Effector memory CD4-positive, alpha-beta T cell (primary cell): ENCODE data around the gene TUNAR.

Experiments used
- DNase-seq, 3 donors: peaks; one replicate each; pipeline ENCODE4 v3.0.0-alpha.2; 2020
- H3K27ac ChIP-seq: 2 replicates; pipeline ENCODE4 v1.7.0; 2013; ENCODE audit warnings: mild to moderate bottlenecking, low read length, moderate library complexity; ENCODE audit not compliant: insufficient read depth, poor library complexity, severe bottlenecking
- H3K27me3 ChIP-seq: replicated peaks from 2 replicates; pipeline ENCODE4 v1.7.0; 2013; ENCODE audit warnings: mild to moderate bottlenecking, low read length; ENCODE audit not compliant: insufficient read depth, control insufficient read depth, poor library complexity, severe bottlenecking
- H3K36me3 ChIP-seq: 2 replicates; pipeline ENCODE4 v1.7.0; 2013; ENCODE audit warnings: mild to moderate bottlenecking, low read length, moderate library complexity; ENCODE audit not compliant: control insufficient read depth, insufficient read depth
- H3K4me1 ChIP-seq: 2 replicates; pipeline ENCODE4 v1.7.0; 2013; ENCODE audit warnings: low read length, mild to moderate bottlenecking; ENCODE audit not compliant: control insufficient read depth, insufficient read depth, poor library complexity, severe bottlenecking
- H3K4me3 ChIP-seq: 2 replicates; pipeline ENCODE4 v1.7.0; 2013; ENCODE audit warnings: low read length, low read depth, mild to moderate bottlenecking; ENCODE audit not compliant: insufficient read depth, poor library complexity, severe bottlenecking
- H3K9me3 ChIP-seq: 2 replicates; pipeline ENCODE4 v1.7.0; 2013; ENCODE audit warnings: mild to moderate bottlenecking, low read length, moderate library complexity; ENCODE audit not compliant: control insufficient read depth

Gene TUNAR

DNA sequence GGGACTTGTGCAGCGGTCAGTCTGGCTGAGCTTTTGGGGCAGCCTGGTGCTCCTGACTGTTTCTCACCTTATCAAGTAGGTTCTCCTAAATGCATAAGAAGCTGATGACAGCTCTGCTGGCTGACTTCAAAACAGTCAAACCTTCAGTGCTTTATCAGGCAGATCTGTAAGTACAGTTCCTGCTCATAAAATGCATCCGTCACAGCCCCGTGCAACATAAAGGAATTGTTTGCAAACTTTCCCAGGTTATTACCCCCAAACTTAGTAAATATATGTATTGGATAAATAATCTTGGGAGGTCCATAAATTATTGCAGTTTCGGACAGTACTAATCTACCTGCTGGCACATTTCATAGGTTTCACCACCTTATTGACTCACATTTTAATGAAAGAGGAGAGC is 10.7 kb downstream of the TUNAR start:
- no peak for DNase-seq
- H3K4me3 ChIP-seq, result no peak overlapping the region
- no peaks in the 10 kb centered on the region for H3K27me3 ChIP-seq
- no peaks in the 10 kb centered on the region for H3K36me3 ChIP-seq
- H3K9me3 ChIP-seq, result no peaks in the 10 kb centered on the region
- no peaks in the 10 kb centered on the region for H3K4me1 ChIP-seq
- H3K27ac ChIP-seq, result no peak overlapping the region

DNA sequence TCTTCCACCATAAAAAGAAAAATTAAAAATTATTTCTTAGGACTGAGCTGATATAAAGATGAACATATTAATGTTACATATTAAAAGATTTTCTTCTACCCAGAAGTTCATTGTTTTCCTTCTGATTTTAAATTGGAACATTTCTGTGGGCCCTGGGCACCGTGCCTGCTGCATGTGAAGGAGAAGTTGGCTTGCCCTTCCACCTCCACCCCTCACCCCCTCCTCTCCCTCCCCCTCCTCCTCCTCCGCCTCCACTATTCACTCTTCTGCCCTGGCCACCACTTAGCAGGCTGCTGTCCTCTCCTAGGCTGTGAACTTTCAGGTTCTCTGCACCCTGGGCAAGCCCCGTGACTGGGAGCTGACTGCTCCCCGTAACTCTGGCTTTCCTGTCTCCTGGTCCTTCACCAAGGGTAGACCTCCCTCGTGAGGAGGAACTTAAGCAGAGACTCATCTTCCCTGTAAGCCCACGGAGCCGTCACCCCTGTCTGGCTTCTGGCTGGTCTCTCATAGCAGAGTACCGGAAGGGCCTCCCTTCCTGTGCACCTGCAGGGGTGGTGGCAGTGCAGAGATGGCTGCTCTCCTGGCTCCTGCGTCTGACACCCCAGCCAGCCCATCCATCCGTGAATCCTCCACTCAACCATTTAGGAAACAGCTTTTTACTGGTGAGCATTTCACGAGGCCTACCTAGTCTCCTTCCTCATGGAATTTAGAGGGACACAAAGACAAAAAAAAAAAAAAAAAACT is 12.8 kb downstream of the TUNAR start:
- Histone ChIP-seq H3K27ac (no peak overlapping the region), H3K4me3 (no peak overlapping the region), H3K36me3 (no peaks in the 10 kb centered on the region), H3K9me3 (no peaks in the 10 kb centered on the region), H3K27me3 (no peaks in the 10 kb centered on the region), H3K4me1 (no peaks in the 10 kb centered on the region)
- no peak for DNase-seq

DNA sequence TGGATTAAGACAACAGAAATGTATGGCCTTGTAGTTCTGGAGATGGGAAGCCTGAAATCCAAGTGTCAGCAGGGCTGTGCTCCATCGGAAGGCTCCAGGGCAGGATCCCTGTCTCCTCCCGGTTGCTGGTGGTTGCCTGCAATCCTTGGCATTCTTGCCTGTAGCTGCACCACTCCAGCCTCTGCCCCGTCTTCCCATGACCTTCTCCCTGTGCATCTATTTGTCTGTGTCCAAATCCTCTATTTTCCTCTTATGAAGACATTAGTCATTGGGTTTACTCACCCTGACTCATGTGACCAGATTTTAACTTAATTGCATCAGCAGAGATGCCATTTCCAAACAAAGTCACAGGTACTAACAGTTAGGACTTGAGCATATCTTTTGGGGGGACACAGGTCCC is 15.1 kb downstream of the TUNAR start:
- DNase-seq, result no peak
- H3K4me1 ChIP-seq, result no peaks in the 10 kb centered on the region
- no peak overlapping the region for H3K27ac ChIP-seq
- H3K27me3 ChIP-seq, result peaks cover 2% of the 10 kb centered on the region
- H3K4me3 ChIP-seq, result no peak overlapping the region
- H3K36me3 ChIP-seq, result no peaks in the 10 kb centered on the region
- H3K9me3 ChIP-seq, result no peaks in the 10 kb centered on the region

DNA sequence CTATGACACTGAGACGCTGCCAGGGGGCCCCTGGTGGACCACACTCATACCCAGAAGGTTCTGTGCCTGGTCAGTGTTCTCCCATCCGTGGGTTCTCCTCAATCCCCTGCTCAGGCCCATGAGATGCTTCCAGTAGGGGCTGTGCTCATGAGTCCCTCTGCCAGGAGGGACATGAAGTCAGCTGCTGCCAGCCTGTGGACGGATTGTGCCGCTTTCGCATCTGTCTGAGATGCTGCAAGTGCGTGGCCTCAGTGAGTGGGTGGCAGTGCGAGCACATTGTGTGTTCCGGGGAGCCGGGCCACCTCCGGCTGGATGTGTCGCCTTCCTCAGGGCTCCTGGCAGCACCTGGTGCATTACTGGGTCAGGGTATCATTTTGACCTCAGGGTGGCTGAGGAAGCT is 15.5 kb downstream of the TUNAR start:
- no peak overlapping the region for H3K27ac ChIP-seq
- no peak overlapping the region for H3K4me3 ChIP-seq
- no peak for DNase-seq
- H3K9me3 ChIP-seq, result no peaks in the 10 kb centered on the region
- H3K36me3 ChIP-seq, result no peaks in the 10 kb centered on the region
- peaks cover 2% of the 10 kb centered on the region for H3K27me3 ChIP-seq
- no peaks in the 10 kb centered on the region for H3K4me1 ChIP-seq

DNA sequence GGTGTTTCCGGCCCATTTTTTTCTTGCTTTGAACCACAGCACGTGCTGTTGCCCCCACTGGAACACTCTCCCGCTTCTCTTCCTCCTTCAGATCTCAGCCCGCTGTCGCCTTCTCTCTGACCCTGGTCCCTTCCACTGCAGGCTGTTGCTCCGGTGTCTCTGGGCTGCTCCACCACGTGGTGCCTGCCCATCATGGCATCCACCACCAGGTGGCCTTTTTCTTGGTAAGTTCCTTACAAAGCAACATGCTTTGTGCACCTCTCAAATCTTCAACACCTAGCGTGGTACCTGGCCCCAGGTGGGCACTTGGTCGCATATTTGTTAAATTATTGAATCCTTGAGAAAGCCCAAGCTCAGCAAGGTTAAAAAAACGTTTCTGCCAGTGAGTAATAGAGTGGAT is 19.1 kb downstream of the TUNAR start:
- no peak overlapping the region for H3K4me3 ChIP-seq
- no peak for DNase-seq

DNA sequence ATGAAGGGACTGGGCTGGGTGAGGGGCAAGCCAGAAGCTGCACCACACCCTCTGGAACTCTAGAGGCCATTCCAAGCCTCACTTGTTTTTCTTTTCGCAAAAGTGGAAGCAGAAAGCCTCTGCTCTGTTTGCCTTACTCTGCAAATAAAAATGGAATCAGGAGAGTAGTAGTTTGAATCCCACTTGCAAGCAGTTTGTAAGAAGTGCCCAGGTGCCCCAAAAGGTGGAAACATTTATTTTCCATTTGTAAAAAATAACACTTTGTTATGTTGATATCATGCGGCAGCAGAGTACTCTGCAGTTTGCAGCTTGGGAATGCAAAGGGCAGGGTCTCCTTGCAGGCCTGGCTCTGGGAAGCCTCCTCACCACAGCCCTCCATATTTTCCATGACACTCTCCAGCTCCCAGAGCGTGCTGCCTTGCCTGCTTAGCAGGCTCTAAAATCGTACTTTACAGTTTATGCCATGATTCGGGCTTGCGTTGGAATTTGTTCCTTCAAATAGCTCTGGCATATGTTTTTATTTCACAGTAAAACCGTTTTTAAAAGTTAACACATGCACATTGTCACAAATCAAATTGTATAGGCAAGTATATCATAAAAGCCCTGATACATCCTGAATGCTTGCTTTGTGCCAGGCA is 20.0 kb downstream of the TUNAR start:
- Histone ChIP-seq H3K9me3 (no peaks in the 10 kb centered on the region), H3K36me3 (no peaks in the 10 kb centered on the region), H3K4me1 (no peaks in the 10 kb centered on the region), H3K27ac (no peak overlapping the region), H3K4me3 (no peak overlapping the region), H3K27me3 (peaks cover 2% of the 10 kb centered on the region)
- DNase-seq, result no peak

More for the DNA sequence above, 19.1 kb downstream of the TUNAR start:
- Histone ChIP-seq H3K27ac (no peak overlapping the region), H3K4me1 (no peaks in the 10 kb centered on the region), H3K27me3 (peaks cover 2% of the 10 kb centered on the region), H3K9me3 (no peaks in the 10 kb centered on the region), H3K36me3 (no peaks in the 10 kb centered on the region)

DNA sequence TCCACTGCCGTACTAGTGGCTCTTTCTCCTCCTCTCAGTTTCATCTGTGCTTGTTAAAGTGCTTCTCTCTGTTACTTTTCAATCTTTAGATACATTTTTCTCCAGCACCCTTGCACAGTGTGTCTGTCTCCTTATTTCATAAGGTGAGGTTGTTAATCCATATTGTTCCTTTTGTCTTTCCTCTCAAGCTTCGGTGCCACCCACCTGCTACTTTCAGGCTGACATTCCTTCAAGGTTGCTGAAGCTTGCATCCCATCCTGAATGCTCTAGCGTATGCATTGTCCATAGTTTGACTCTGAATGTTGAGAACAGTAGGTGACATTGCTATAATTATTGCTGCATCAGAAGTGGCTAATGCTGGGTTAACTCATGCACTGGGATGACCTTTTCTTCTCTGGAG is 20.6 kb downstream of the TUNAR start:
- H3K36me3 ChIP-seq, result no peaks in the 10 kb centered on the region
- no peak overlapping the region for H3K27ac ChIP-seq
- peaks cover 2% of the 10 kb centered on the region for H3K27me3 ChIP-seq
- no peaks in the 10 kb centered on the region for H3K9me3 ChIP-seq
- no peak overlapping the region for H3K4me3 ChIP-seq
- no peak for DNase-seq
- H3K4me1 ChIP-seq, result no peaks in the 10 kb centered on the region

DNA sequence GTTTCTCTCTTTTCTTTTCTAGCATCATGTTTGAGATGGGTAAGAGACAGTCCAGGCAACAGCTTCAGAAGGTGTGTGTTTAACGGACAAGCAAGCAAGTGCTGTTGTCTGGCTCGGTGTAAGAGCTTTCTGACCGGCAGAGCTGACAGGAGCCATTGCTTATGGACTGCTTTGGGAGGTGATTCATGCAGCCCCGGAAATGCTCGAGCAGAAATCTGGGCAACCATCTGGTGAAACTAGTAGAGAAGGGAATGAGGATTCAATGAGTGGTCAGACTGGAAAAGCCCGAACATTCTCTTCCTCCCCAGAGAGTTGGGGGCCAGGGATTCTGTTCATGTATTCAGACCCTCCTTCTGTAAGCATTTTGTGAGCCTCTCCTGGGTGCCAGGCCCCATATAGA is 24.4 kb downstream of the TUNAR start:
- Histone ChIP-seq H3K4me3 (no peak overlapping the region), H3K27ac (no peak overlapping the region), H3K9me3 (no peaks in the 10 kb centered on the region), H3K27me3 (peaks cover 2% of the 10 kb centered on the region), H3K4me1 (no peaks in the 10 kb centered on the region), H3K36me3 (no peaks in the 10 kb centered on the region)
- DNase-seq, result no peak

DNA sequence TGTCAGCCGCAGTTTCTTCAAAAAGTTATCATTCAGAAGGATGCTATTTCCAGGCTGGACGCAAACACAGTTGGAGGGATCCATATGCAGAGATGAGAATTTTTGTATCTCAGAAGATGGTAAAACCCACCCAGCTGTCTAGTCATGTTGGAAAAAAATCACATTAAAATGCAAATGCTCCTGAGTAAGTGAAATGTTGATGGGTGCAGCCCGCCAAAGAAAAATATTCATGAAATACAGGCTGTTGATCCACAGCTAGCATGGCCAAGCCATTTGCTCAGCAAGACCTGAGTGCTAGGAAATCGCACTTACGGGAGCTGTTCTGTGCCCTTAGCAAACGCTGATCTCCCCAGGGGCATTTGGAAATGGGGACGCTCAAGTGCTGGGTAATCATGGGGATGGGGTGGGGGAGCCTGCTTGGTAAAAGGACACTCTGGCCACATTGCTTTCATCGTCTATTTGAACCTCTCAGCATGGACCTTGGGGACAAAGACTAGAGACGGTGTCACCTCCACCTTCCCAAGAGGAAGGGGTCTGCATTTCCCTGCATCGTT is 25.7 kb downstream of the TUNAR start:
- Histone ChIP-seq H3K36me3 (no peaks in the 10 kb centered on the region), H3K4me3 (no peak overlapping the region), H3K27ac (no peak overlapping the region), H3K9me3 (no peaks in the 10 kb centered on the region), H3K27me3 (no peaks in the 10 kb centered on the region), H3K4me1 (no peaks in the 10 kb centered on the region)
- DNase-seq, result no peak

DNA sequence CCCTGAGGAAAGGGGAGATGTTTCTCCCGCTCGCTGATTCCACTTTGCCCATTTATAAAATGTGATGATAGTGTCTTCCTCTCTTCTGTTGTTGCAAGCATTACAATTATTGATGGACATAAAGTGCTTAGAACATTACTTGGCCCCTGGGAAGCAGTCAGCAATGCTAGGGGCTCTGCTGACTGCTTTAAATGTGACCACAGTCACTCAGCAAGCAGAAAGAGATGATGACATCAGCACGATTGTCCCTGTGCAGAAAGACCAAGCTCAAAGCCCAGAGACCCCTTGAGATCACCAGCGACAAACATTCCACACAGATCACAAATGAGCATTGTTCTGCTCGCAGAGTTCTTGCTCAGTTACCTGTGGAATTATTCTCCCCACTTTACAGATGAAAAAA is 26.5 kb downstream of the TUNAR start:
- no peak for DNase-seq
- no peak overlapping the region for H3K27ac ChIP-seq
- no peaks in the 10 kb centered on the region for H3K36me3 ChIP-seq
- H3K27me3 ChIP-seq, result no peaks in the 10 kb centered on the region
- no peaks in the 10 kb centered on the region for H3K9me3 ChIP-seq
- H3K4me3 ChIP-seq, result no peak overlapping the region
- no peaks in the 10 kb centered on the region for H3K4me1 ChIP-seq
